ENCODE data around the gene PSKH1.

GRCh38 chr16:67885976-67886375 is 7.1 kb upstream of the PSKH1 start:
- TF ChIP-seq, protein P1, sequence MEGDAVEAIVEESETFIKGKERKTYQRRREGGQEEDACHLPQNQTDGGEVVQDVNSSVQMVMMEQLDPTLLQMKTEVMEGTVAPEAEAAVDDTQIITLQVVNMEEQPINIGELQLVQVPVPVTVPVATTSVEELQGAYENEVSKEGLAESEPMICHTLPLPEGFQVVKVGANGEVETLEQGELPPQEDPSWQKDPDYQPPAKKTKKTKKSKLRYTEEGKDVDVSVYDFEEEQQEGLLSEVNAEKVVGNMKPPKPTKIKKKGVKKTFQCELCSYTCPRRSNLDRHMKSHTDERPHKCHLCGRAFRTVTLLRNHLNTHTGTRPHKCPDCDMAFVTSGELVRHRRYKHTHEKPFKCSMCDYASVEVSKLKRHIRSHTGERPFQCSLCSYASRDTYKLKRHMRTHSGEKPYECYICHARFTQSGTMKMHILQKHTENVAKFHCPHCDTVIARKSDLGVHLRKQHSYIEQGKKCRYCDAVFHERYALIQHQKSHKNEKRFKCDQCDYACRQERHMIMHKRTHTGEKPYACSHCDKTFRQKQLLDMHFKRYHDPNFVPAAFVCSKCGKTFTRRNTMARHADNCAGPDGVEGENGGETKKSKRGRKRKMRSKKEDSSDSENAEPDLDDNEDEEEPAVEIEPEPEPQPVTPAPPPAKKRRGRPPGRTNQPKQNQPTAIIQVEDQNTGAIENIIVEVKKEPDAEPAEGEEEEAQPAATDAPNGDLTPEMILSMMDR (IDR thresholded peaks at IDR 0.05): no peak
- TF ChIP-seq POLR2A (IDR thresholded peaks at IDR 0.05): no peak

Measured in suprapubic skin (tissue), 3 donors.